SJCRH30 (cell line): ENCODE measurements around the gene SLC47A1. TPM values are rescaled to one million over a fixed set of nuclear protein-coding genes. Genes with fewer than 3 reads are reported as not detected.

Experiments
- DNase-seq, 2 experiments: peaks; one replicate each; pipeline ENCODE4 v3.0.0-alpha.2; 2015 to 2020
- H3K27ac ChIP-seq: fragments of 250-450 bp; sonication (Bioruptor Pico); 2 replicates; pipeline ENCODE4 v1.5.1; 2020; ENCODE audit warnings: mild to moderate bottlenecking, moderate library complexity
- H3K27me3 ChIP-seq: fragments of 250-450 bp; sonication (Bioruptor Pico); 2 replicates; pipeline ENCODE4 v1.5.1; 2020; ENCODE audit warnings: mild to moderate bottlenecking, moderate library complexity
- H3K36me3 ChIP-seq: fragments of 250-450 bp; sonication (Bioruptor Pico); 2 replicates; pipeline ENCODE4 v1.5.1; 2020; ENCODE audit warnings: mild to moderate bottlenecking, moderate library complexity
- H3K4me1 ChIP-seq: fragments of 250-450 bp; sonication (Bioruptor Pico); 2 replicates; pipeline ENCODE4 v1.5.1; 2020; ENCODE audit warnings: mild to moderate bottlenecking, moderate library complexity
- H3K4me3 ChIP-seq: fragments of 250-450 bp; sonication (Bioruptor Pico); 2 replicates; pipeline ENCODE4 v1.5.1; 2020; ENCODE audit warnings: mild to moderate bottlenecking, moderate library complexity
- H3K9me3 ChIP-seq: fragments of 250-450 bp; sonication (Bioruptor Pico); replicated peaks from 2 replicates; pipeline ENCODE4 v1.5.1; 2020; ENCODE audit warnings: mild to moderate bottlenecking, moderate library complexity
- total RNA-seq: library from RNA; depleted of rRNA; stranded (reverse); fragments of >200 nt; shearing (Covaris generic); gene quantifications from 2 replicates; pipeline ENCODE4 v1.2.3, GENCODE V29; 2014

SLC47A1 gene
- total RNA-seq, 1 experiment from 2014 or later, result not detected

- H3K9me3 ChIP-seq, result no peaks in the 10 kb centered on the region
- DNase-seq, result no peak
- no peak overlapping the region for H3K4me3 ChIP-seq
- H3K27me3 ChIP-seq, result peaks cover 27% of the 10 kb centered on the region
- no peaks in the 10 kb centered on the region for H3K36me3 ChIP-seq
- H3K4me1 ChIP-seq, result no peaks in the 10 kb centered on the region
- H3K27ac ChIP-seq, result no peak overlapping the region
Observed at GRCh38 chr17:19538095-19539039, 4.7 kb downstream of the SLC47A1 start.

- H3K27ac ChIP-seq, result no peak overlapping the region
- H3K36me3 ChIP-seq, result no peaks in the 10 kb centered on the region
- no peaks in the 10 kb centered on the region for H3K4me1 ChIP-seq
- no peak overlapping the region for H3K4me3 ChIP-seq
- H3K9me3 ChIP-seq, result no peaks in the 10 kb centered on the region
- peaks cover 27% of the 10 kb centered on the region for H3K27me3 ChIP-seq
- DNase-seq, result no peak
Observed at GRCh38 chr17:19539040-19539399, 5.4 kb downstream of the SLC47A1 start.

- no peak for DNase-seq
- Histone ChIP-seq H3K27ac (no peak overlapping the region), H3K36me3 (no peaks in the 10 kb centered on the region), H3K9me3 (no peaks in the 10 kb centered on the region), H3K27me3 (peaks cover 23% of the 10 kb centered on the region), H3K4me1 (no peaks in the 10 kb centered on the region), H3K4me3 (no peak overlapping the region)
Observed at GRCh38 chr17:19539841-19540311, 6.2 kb downstream of the SLC47A1 start.

- no peak overlapping the region for H3K27ac ChIP-seq
- peaks cover 21% of the 10 kb centered on the region for H3K27me3 ChIP-seq
- H3K4me1 ChIP-seq, result no peaks in the 10 kb centered on the region
- no peaks in the 10 kb centered on the region for H3K36me3 ChIP-seq
- no peak overlapping the region for H3K4me3 ChIP-seq
- H3K9me3 ChIP-seq, result no peaks in the 10 kb centered on the region
- DNase-seq, result no peak
Observed at GRCh38 chr17:19540706-19541370, 7.2 kb downstream of the SLC47A1 start.

GRCh38 chr17:19541445-19541844, 7.8 kb downstream of the SLC47A1 start:
- H3K4me1 ChIP-seq, result no peaks in the 10 kb centered on the region

GRCh38 chr17:19542247-19542646, 8.6 kb downstream of the SLC47A1 start:
- H3K36me3 ChIP-seq, result no peaks in the 10 kb centered on the region
- H3K27ac ChIP-seq, result no peak overlapping the region
- peaks cover 12% of the 10 kb centered on the region for H3K27me3 ChIP-seq
- no peaks in the 10 kb centered on the region for H3K4me1 ChIP-seq
- no peak overlapping the region for H3K4me3 ChIP-seq
- H3K9me3 ChIP-seq, result no peaks in the 10 kb centered on the region
- DNase-seq, result no peak

More at GRCh38 chr17:19541445-19541844, 7.8 kb downstream of the SLC47A1 start:
- Histone ChIP-seq H3K4me3 (no peak overlapping the region), H3K9me3 (no peaks in the 10 kb centered on the region), H3K27ac (no peak overlapping the region), H3K36me3 (no peaks in the 10 kb centered on the region), H3K27me3 (peaks cover 20% of the 10 kb centered on the region)
- DNase-seq, result no peak

GRCh38 chr17:19544366-19544765, 10.7 kb downstream of the SLC47A1 start:
- Histone ChIP-seq H3K4me1 (no peaks in the 10 kb centered on the region), H3K4me3 (no peak overlapping the region), H3K27ac (no peak overlapping the region), H3K36me3 (no peaks in the 10 kb centered on the region), H3K27me3 (peaks cover 8% of the 10 kb centered on the region; the same call in 1 of the 2 replicates), H3K9me3 (no peaks in the 10 kb centered on the region)
- no peak for DNase-seq

- no peaks in the 10 kb centered on the region for H3K36me3 ChIP-seq
- H3K4me1 ChIP-seq, result no peaks in the 10 kb centered on the region
- H3K9me3 ChIP-seq, result no peaks in the 10 kb centered on the region
- H3K27me3 ChIP-seq, result 0 out of 2 replicates have a peak, but pooled peaks cover 10% of the 10 kb centered on the region
- no peak overlapping the region for H3K4me3 ChIP-seq
- H3K27ac ChIP-seq, result no peak overlapping the region
- DNase-seq, result no peak
Observed at GRCh38 chr17:19546289-19547065, 12.8 kb downstream of the SLC47A1 start.

GRCh38 chr17:19549746-19550623, 16.3 kb downstream of the SLC47A1 start:
- Histone ChIP-seq H3K36me3 (no peaks in the 10 kb centered on the region), H3K4me1 (no peaks in the 10 kb centered on the region), H3K9me3 (no peaks in the 10 kb centered on the region), H3K27me3 (peaks cover 22% of the 10 kb centered on the region; the same call in 1 of the 2 replicates), H3K4me3 (no peak overlapping the region), H3K27ac (no peak overlapping the region)
- DNase-seq, result no peak

- H3K27ac ChIP-seq, result no peak overlapping the region
- DNase-seq, result no peak
- no peaks in the 10 kb centered on the region for H3K4me1 ChIP-seq
- H3K27me3 ChIP-seq, result peaks cover 26% of the 10 kb centered on the region; the same call in 1 of the 2 replicates
- no peaks in the 10 kb centered on the region for H3K36me3 ChIP-seq
- H3K4me3 ChIP-seq, result no peak overlapping the region
- no peaks in the 10 kb centered on the region for H3K9me3 ChIP-seq
Observed at GRCh38 chr17:19551165-19551564, 17.5 kb downstream of the SLC47A1 start.

GRCh38 chr17:19551591-19552148, 18.0 kb downstream of the SLC47A1 start:
- H3K36me3 ChIP-seq, result no peaks in the 10 kb centered on the region
- no peak overlapping the region for H3K27ac ChIP-seq
- H3K9me3 ChIP-seq, result no peaks in the 10 kb centered on the region
- peaks cover 26% of the 10 kb centered on the region; the same call in 1 of the 2 replicates for H3K27me3 ChIP-seq
- no peaks in the 10 kb centered on the region for H3K4me1 ChIP-seq
- no peak for DNase-seq
- no peak overlapping the region for H3K4me3 ChIP-seq

- no peak overlapping the region for H3K4me3 ChIP-seq
- H3K9me3 ChIP-seq, result 0 out of 2 replicates have a peak, but pooled peaks cover 2% of the 10 kb centered on the region
- no peak overlapping the region for H3K27ac ChIP-seq
- no peaks in the 10 kb centered on the region for H3K4me1 ChIP-seq
- no peak for DNase-seq
- no peaks in the 10 kb centered on the region for H3K36me3 ChIP-seq
- peaks cover 26% of the 10 kb centered on the region for H3K27me3 ChIP-seq
Observed at GRCh38 chr17:19553036-19553435, 19.4 kb downstream of the SLC47A1 start.

- peaks cover 22% of the 10 kb centered on the region for H3K27me3 ChIP-seq
Observed at GRCh38 chr17:19554393-19554792, 20.7 kb downstream of the SLC47A1 start.

More at GRCh38 chr17:19554393-19554792, 20.7 kb downstream of the SLC47A1 start:
- Histone ChIP-seq H3K9me3 (0 out of 2 replicates have a peak, but pooled peaks cover 2% of the 10 kb centered on the region), H3K4me3 (no peak overlapping the region), H3K4me1 (no peaks in the 10 kb centered on the region), H3K36me3 (no peaks in the 10 kb centered on the region), H3K27ac (no peak overlapping the region)
- DNase-seq, result no peak
